ENCODE data around the gene LSM3. TPM values are rescaled to one million over a fixed set of nuclear protein-coding genes. Genes with fewer than 3 reads are reported as not detected.

The LSM3 gene
- total and polyA plus RNA-seq, 9 of the 15 experiments (the other 6 are each of a cell fraction or from before 2014, with no cell fraction given) = 33.8 to 203 (median 61.2) TPM

DNA sequence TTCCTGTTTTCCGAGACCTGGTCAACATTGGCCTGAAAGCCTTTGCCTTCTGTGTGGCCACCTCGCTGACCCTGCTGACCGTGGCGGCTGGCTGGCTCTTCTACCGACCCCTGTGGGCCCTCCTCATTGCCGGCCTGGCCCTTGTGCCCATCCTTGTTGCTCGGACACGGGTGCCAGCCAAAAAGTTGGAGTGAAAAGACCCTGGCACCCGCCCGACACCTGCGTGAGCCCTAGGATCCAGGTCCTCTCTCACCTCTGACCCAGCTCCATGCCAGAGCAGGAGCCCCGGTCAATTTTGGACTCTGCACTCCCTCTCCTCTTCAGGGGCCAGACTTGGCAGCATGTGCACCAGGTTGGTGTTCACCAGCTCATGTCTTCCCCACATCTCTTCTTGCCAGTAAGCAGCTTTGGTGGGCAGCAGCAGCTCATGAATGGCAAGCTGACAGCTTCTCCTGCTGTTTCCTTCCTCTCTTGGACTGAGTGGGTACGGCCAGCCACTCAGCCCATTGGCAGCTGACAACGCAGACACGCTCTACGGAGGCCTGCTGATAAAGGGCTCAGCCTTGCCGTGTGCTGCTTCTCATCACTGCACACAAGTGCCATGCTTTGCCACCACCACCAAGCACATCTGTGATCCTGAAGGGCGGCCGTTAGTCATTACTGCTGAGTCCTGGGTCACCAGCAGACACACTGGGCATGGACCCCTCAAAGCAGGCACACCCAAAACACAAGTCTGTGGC lies 36.8 kb upstream of the LSM3 start:
- Histone ChIP-seq H4K20me1 (replicated peaks; ENCODE audit: control insufficient read depth, insufficient read depth, low read length) (no peaks in the 10 kb centered on the region), H3K4me1 (replicated peaks in 1 of 2; ENCODE audit: control insufficient read depth in 2 of 2, insufficient read depth in 2 of 2, low read length in 2 of 2) (peaks cover 13 to 14% of the 10 kb centered on the region in 2 experiments), H3K27me3 (ENCODE audit: control insufficient read depth in 2 of 2, insufficient read depth in 2 of 2, low read length in 2 of 2) (no peaks in the 10 kb centered on the region), H2AFZ (ENCODE audit: low read depth, low read length) (no peak overlapping the region), H3K4me3 (no peak overlapping the region), H3K9me1 (ENCODE audit: control insufficient read depth, insufficient read depth, low read length) (no peaks in the 10 kb centered on the region), H3K27ac (ENCODE audit: extremely low read depth, low read depth, low read length) (no peak overlapping the region), H3K36me3 (ENCODE audit: control insufficient read depth, insufficient read depth, low read length) (peaks cover 66% of the 10 kb centered on the region; the same call in 2 of the 3 replicates), H3K4me2 (ENCODE audit: insufficient read depth, low read length) (no peak overlapping the region), H3K9me3 (replicated peaks; ENCODE audit: control insufficient read depth, insufficient read depth, low read depth, low read length) (no peaks in the 10 kb centered on the region), H3K79me2 (ENCODE audit: control insufficient read depth, insufficient read depth, low read length) (no peaks in the 10 kb centered on the region), H3K9ac (ENCODE audit: insufficient read depth in 1 of 2, low read depth in 2 of 2, low read length in 2 of 2) (no peak overlapping the region; a peak in 1 of 4 replicates)
- 91% methylated on average over 19 of the region's 19 CpGs for WGBS (ENCODE audit: insufficient coverage, low coverage, missing lambda C conversion rate)
- intact Hi-C loops (cut with micrococcal nuclease) (no loop called here), in situ Hi-C loops (cut with MboI) (no loop called here)
- DNase-seq (ENCODE audit: extremely low read depth in 1 of 4, low spot score in 3 of 4) (no peak), FAIRE-seq (no peak), ATAC-seq (no peak)
- TF ChIP-seq BHLHE40 (IDR thresholded peaks at IDR 0.05; ENCODE audit: low read length) = no peak
- TF ChIP-seq POLR2G (IDR thresholded peaks at IDR 0.05; ENCODE audit: low read depth, low read length) = 0 out of 2 replicates have a peak, but pooled peaks have one; percentile 30
- TF ChIP-seq, protein P1, sequence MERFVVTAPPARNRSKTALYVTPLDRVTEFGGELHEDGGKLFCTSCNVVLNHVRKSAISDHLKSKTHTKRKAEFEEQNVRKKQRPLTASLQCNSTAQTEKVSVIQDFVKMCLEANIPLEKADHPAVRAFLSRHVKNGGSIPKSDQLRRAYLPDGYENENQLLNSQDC (CRISPR knock-in tag; IDR thresholded peaks at IDR 0.05) = no peak
- BruUV-seq (replicated peaks) = no TSS peak
- POLR2A ChIA-PET = interaction anchor here (0.7 to 1.6 kb wide), 4 partner anchors 8 to 21 kb away, joined by 3 to 6 read pairs (median 4); no protein-coding TSS in a partner anchor
- CTCF ChIA-PET (ENCODE audit: low intra/inter-chr PET ratio) = no interaction called here

All from K562 (cell line).